Measurements from ENCODE around the gene TUBGCP4. TPM values are rescaled to one million over a fixed set of nuclear protein-coding genes. Genes with fewer than 3 reads are reported as not detected.
A peak's percentile ranks its signal among the peaks of the same experiment; 100 is the strongest.
"Not testable (repeated sequence)": the region's sequence is repeated elsewhere in the genome, so short reads cannot be mapped to it uniquely, and the experiment has no call there.

TUBGCP4 gene
- total RNA-seq, 1 donor from 2014 or later = 11.5 TPM

- H3K27me3 ChIP-seq (ENCODE audit: control insufficient read depth in 3 of 3, insufficient read depth in 3 of 3, low read length in 3 of 3) = no peaks in the 10 kb centered on the region
- peaks cover 57 to 69% (median 67%) of the 10 kb centered on the region in 3 donors for H3K36me3 ChIP-seq (ENCODE audit: control insufficient read depth in 3 of 3, insufficient read depth in 3 of 3, low read length in 3 of 3)
- no peak overlapping the region for H3K27ac ChIP-seq (ENCODE audit: low read depth, low read length)
- no peaks in the 10 kb centered on the region for H3K4me1 ChIP-seq (ENCODE audit: control insufficient read depth in 3 of 3, insufficient read depth in 3 of 3, low read length in 3 of 3)
- no peak overlapping the region for H3K9ac ChIP-seq (ENCODE audit: low read depth in 1 of 3, low read length in 3 of 3)
- peaks cover 10 to 31% (median 13%) of the 10 kb centered on the region in 3 donors for H3K9me3 ChIP-seq (ENCODE audit: control insufficient read depth in 3 of 3, low read length in 3 of 3)
- peak overlapping the region in 2 of 3 donors; percentile 11 to 17 for H3K4me3 ChIP-seq (ENCODE audit: low read length in 3 of 3)
Measured at GRCh38 chr15:43360821-43361220, 10.1 kb upstream of the TUBGCP4 start.

- no peaks in the 10 kb centered on the region for H3K27me3 ChIP-seq (ENCODE audit: control insufficient read depth in 3 of 3, insufficient read depth in 3 of 3, low read length in 3 of 3)
- H3K9me3 ChIP-seq (ENCODE audit: control insufficient read depth in 3 of 3, low read length in 3 of 3) = peaks cover 10 to 31% (median 13%) of the 10 kb centered on the region in 3 donors
- peak overlapping the region in 1 of 3 donors; percentile 11 for H3K4me3 ChIP-seq (ENCODE audit: low read length in 3 of 3)
- no peak overlapping the region for H3K27ac ChIP-seq (ENCODE audit: low read depth, low read length)
- H3K9ac ChIP-seq (ENCODE audit: low read depth in 1 of 3, low read length in 3 of 3) = no peak overlapping the region
- no peaks in the 10 kb centered on the region for H3K4me1 ChIP-seq (ENCODE audit: control insufficient read depth in 3 of 3, insufficient read depth in 3 of 3, low read length in 3 of 3)
- peaks cover 63 to 75% (median 73%) of the 10 kb centered on the region in 3 donors for H3K36me3 ChIP-seq (ENCODE audit: control insufficient read depth in 3 of 3, insufficient read depth in 3 of 3, low read length in 3 of 3)
Measured at GRCh38 chr15:43361313-43361903, 9.5 kb upstream of the TUBGCP4 start.

- Histone ChIP-seq H3K27me3 (ENCODE audit: control insufficient read depth in 3 of 3, insufficient read depth in 3 of 3, low read length in 3 of 3) (no peaks in the 10 kb centered on the region), H3K9me3 (ENCODE audit: control insufficient read depth in 3 of 3, low read length in 3 of 3) (no peaks in the 10 kb centered on the region), H3K36me3 (ENCODE audit: control insufficient read depth in 3 of 3, insufficient read depth in 3 of 3, low read length in 3 of 3) (peaks cover 11 to 21% (median 19%) of the 10 kb centered on the region in 3 donors), H3K4me3 (ENCODE audit: low read length in 3 of 3) (peak overlapping the region; percentile 91 to 97 (median 95)), H3K27ac (ENCODE audit: low read depth, low read length) (peak overlapping the region; percentile 48), H3K9ac (ENCODE audit: low read depth in 1 of 3, low read length in 3 of 3) (peak overlapping the region; percentile 92), H3K4me1 (ENCODE audit: control insufficient read depth in 3 of 3, insufficient read depth in 3 of 3, low read length in 3 of 3) (peaks cover 22 to 28% (median 25%) of the 10 kb centered on the region in 3 donors)
Measured at GRCh38 chr15:43370310-43370974, 459 bp upstream of the TUBGCP4 start.

- Histone ChIP-seq H3K27me3 (ENCODE audit: control insufficient read depth in 3 of 3, insufficient read depth in 3 of 3, low read length in 3 of 3) (no peaks in the 10 kb centered on the region), H3K9me3 (ENCODE audit: control insufficient read depth in 3 of 3, low read length in 3 of 3) (no peaks in the 10 kb centered on the region), H3K4me3 (ENCODE audit: low read length in 3 of 3) (no peak overlapping the region), H3K9ac (ENCODE audit: low read depth in 1 of 3, low read length in 3 of 3) (no peak overlapping the region), H3K36me3 (ENCODE audit: control insufficient read depth in 3 of 3, insufficient read depth in 3 of 3, low read length in 3 of 3) (peaks cover 9 to 33% (median 23%) of the 10 kb centered on the region in 3 donors), H3K4me1 (ENCODE audit: control insufficient read depth in 3 of 3, insufficient read depth in 3 of 3, low read length in 3 of 3) (peaks cover 7 to 13% (median 8%) of the 10 kb centered on the region in 3 donors), H3K27ac (ENCODE audit: low read depth, low read length) (no peak overlapping the region)
Measured at GRCh38 chr15:43376017-43376705, 5.3 kb downstream of the TUBGCP4 start.

GRCh38 chr15:43378601-43379000 is 7.7 kb downstream of the TUBGCP4 start:
- no peaks in the 10 kb centered on the region for H3K27me3 ChIP-seq (ENCODE audit: control insufficient read depth in 3 of 3, insufficient read depth in 3 of 3, low read length in 3 of 3)
- H3K4me3 ChIP-seq (ENCODE audit: low read length in 3 of 3) = no peak overlapping the region
- no peaks in the 10 kb centered on the region for H3K9me3 ChIP-seq (ENCODE audit: control insufficient read depth in 3 of 3, low read length in 3 of 3)
- no peak overlapping the region for H3K27ac ChIP-seq (ENCODE audit: low read depth, low read length)
- H3K36me3 ChIP-seq (ENCODE audit: control insufficient read depth in 3 of 3, insufficient read depth in 3 of 3, low read length in 3 of 3) = peaks cover 9 to 44% (median 30%) of the 10 kb centered on the region in 3 donors
- H3K9ac ChIP-seq (ENCODE audit: low read depth in 1 of 3, low read length in 3 of 3) = no peak overlapping the region
- H3K4me1 ChIP-seq (ENCODE audit: control insufficient read depth in 3 of 3, insufficient read depth in 3 of 3, low read length in 3 of 3) = no peaks in the 10 kb centered on the region

- H3K4me3 ChIP-seq (ENCODE audit: low read length in 3 of 3) = no peak overlapping the region
- no peak overlapping the region for H3K9ac ChIP-seq (ENCODE audit: low read depth in 1 of 3, low read length in 3 of 3)
- no peaks in the 10 kb centered on the region for H3K4me1 ChIP-seq (ENCODE audit: control insufficient read depth in 3 of 3, insufficient read depth in 3 of 3, low read length in 3 of 3)
- no peak overlapping the region for H3K27ac ChIP-seq (ENCODE audit: low read depth, low read length)
- no peaks in the 10 kb centered on the region for H3K27me3 ChIP-seq (ENCODE audit: control insufficient read depth in 3 of 3, insufficient read depth in 3 of 3, low read length in 3 of 3)
- peaks cover 10 to 58% (median 49%) of the 10 kb centered on the region in 3 donors for H3K36me3 ChIP-seq (ENCODE audit: control insufficient read depth in 3 of 3, insufficient read depth in 3 of 3, low read length in 3 of 3)
- no peaks in the 10 kb centered on the region for H3K9me3 ChIP-seq (ENCODE audit: control insufficient read depth in 3 of 3, low read length in 3 of 3)
Measured at GRCh38 chr15:43382310-43382709, 11.4 kb downstream of the TUBGCP4 start.

GRCh38 chr15:43383070-43383469 is 12.2 kb downstream of the TUBGCP4 start:
- Histone ChIP-seq H3K27ac (ENCODE audit: low read depth, low read length) (no peak overlapping the region), H3K9ac (ENCODE audit: low read depth in 1 of 3, low read length in 3 of 3) (no peak overlapping the region), H3K27me3 (ENCODE audit: control insufficient read depth in 3 of 3, insufficient read depth in 3 of 3, low read length in 3 of 3) (no peaks in the 10 kb centered on the region), H3K36me3 (ENCODE audit: control insufficient read depth in 3 of 3, insufficient read depth in 3 of 3, low read length in 3 of 3) (peaks cover 10 to 57% (median 48%) of the 10 kb centered on the region in 3 donors), H3K4me3 (ENCODE audit: low read length in 3 of 3) (no peak overlapping the region), H3K9me3 (ENCODE audit: control insufficient read depth in 3 of 3, low read length in 3 of 3) (no peaks in the 10 kb centered on the region), H3K4me1 (ENCODE audit: control insufficient read depth in 3 of 3, insufficient read depth in 3 of 3, low read length in 3 of 3) (no peaks in the 10 kb centered on the region)

GRCh38 chr15:43390723-43391122 is 19.8 kb downstream of the TUBGCP4 start:
- no peaks in the 10 kb centered on the region for H3K27me3 ChIP-seq (ENCODE audit: control insufficient read depth in 3 of 3, insufficient read depth in 3 of 3, low read length in 3 of 3)
- H3K9ac ChIP-seq (ENCODE audit: low read depth in 1 of 3, low read length in 3 of 3) = no peak overlapping the region
- H3K27ac ChIP-seq (ENCODE audit: low read depth, low read length) = no peak overlapping the region
- no peak overlapping the region for H3K4me3 ChIP-seq (ENCODE audit: low read length in 3 of 3)
- H3K9me3 ChIP-seq (ENCODE audit: control insufficient read depth in 3 of 3, low read length in 3 of 3) = no peaks in the 10 kb centered on the region
- no peaks in the 10 kb centered on the region for H3K4me1 ChIP-seq (ENCODE audit: control insufficient read depth in 3 of 3, insufficient read depth in 3 of 3, low read length in 3 of 3)
- peaks cover 21 to 32% (median 30%) of the 10 kb centered on the region in 3 donors for H3K36me3 ChIP-seq (ENCODE audit: control insufficient read depth in 3 of 3, insufficient read depth in 3 of 3, low read length in 3 of 3)

GRCh38 chr15:43393592-43393991 is 22.7 kb downstream of the TUBGCP4 start:
- not testable (repeated sequence) for H3K4me3 ChIP-seq (ENCODE audit: low read length in 3 of 3); H3K9ac ChIP-seq (ENCODE audit: low read depth in 1 of 3, low read length in 3 of 3); H3K4me1 ChIP-seq (ENCODE audit: control insufficient read depth in 3 of 3, insufficient read depth in 3 of 3, low read length in 3 of 3); H3K27ac ChIP-seq (ENCODE audit: low read depth, low read length); H3K9me3 ChIP-seq (ENCODE audit: control insufficient read depth in 3 of 3, low read length in 3 of 3); H3K27me3 ChIP-seq (ENCODE audit: control insufficient read depth in 3 of 3, insufficient read depth in 3 of 3, low read length in 3 of 3)
- H3K36me3 ChIP-seq (ENCODE audit: control insufficient read depth in 3 of 3, insufficient read depth in 3 of 3, low read length in 3 of 3) = peaks cover 28 to 42% (median 41%) of the 10 kb centered on the region in 3 donors

GRCh38 chr15:43402255-43402654 is 31.4 kb downstream of the TUBGCP4 start:
- H3K36me3 ChIP-seq (ENCODE audit: control insufficient read depth in 3 of 3, insufficient read depth in 3 of 3, low read length in 3 of 3) = peaks cover 34 to 75% (median 74%) of the 10 kb centered on the region in 3 donors
- no peak overlapping the region for H3K9ac ChIP-seq (ENCODE audit: low read depth in 1 of 3, low read length in 3 of 3)

More at GRCh38 chr15:43402255-43402654, 31.4 kb downstream of the TUBGCP4 start:
- Histone ChIP-seq H3K27me3 (ENCODE audit: control insufficient read depth in 3 of 3, insufficient read depth in 3 of 3, low read length in 3 of 3) (no peaks in the 10 kb centered on the region), H3K27ac (ENCODE audit: low read depth, low read length) (no peak overlapping the region), H3K4me1 (ENCODE audit: control insufficient read depth in 3 of 3, insufficient read depth in 3 of 3, low read length in 3 of 3) (no peaks in the 10 kb centered on the region), H3K9me3 (ENCODE audit: control insufficient read depth in 3 of 3, low read length in 3 of 3) (no peaks in the 10 kb centered on the region), H3K4me3 (ENCODE audit: low read length in 3 of 3) (no peak overlapping the region)
